CD4-positive, alpha-beta T cell treated with Interleukin-17A for 4 hours (primary cell): ENCODE measurements around the gene PRKG1.
"Not testable (repeated sequence)": the region's sequence is repeated elsewhere in the genome, so short reads cannot be mapped to it uniquely, and the experiment has no call there.

Source experiments
- DNase-seq: peaks from one replicate; pipeline ENCODE4 v3.0.0-alpha.2; 2020; ENCODE audit warnings: mixed read lengths

PRKG1 gene

DNA sequence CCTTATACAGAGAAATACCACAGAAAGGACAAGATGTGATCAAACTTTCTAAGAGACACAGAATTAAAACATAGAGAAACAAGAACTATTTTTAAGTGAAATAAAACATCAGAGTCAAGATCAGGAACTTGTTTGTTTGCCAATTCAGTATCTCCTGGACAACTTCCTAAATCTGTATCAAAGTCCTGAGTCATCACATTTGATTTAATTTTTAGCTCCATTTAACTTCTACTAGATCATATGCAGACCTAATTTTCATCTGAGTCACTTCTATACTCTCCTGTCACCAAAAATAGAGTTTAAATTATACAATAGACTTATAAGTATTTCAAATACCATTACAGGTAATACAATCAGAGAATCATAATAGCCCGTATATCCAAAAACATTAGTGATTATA is 268.1 kb downstream of the PRKG1 start:
- DNase-seq: no peak

DNA sequence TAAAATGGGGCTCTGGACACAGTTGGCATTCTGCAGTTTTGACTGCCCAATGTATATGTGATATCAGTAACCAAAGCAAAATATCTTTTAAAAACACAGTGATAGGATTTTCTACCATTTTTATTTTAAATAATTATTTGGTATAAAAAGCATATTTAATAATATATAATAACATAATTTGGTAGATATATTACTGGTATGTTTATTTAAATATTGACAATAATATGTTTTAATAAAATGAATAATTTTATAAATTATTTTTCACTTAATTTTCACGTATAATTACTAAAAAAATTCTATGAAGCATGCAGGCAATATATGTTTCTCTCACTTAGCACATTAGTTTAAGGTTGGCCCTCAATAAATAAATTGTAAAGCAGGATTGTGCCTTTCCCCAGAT is 269.1 kb downstream of the PRKG1 start:
- no peak for DNase-seq

DNA sequence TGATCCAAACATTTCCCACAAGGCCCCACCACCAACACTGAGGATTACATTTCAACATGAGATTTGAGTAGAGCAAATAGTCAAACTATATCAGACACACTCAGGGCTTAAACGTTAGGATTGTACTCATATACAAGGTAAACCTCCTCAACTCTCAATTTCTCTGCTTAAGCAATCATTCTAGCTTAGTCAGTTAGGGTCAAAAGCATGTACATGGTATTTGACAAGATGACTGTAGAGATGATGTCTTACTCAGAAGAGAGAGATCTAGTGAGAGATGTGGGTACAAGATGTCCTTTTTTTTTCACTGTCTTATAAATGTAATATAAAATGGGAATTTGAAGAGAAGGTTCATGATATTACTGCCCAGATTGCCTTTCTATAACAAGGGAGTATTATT is 270.1 kb downstream of the PRKG1 start:
- no peak for DNase-seq

DNA sequence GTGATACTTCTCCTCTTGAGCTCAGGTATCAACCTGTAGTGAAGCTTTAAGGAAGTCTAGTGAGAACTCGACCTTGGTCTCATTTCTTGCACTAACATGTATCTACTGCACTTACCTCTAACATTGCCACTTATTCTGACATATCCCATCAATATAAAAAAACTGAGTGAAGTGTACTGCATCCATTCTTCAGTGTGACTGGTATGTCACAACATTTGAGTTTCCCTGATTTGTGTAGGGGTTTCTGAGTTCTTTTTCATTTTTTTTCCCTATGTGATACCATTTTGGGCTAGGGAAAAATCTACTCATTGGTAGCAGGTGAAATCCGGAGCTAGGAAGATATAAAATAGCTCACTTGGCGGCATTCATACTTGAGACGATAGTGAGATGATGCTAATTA is 274.3 kb downstream of the PRKG1 start:
- DNase-seq: no peak

DNA sequence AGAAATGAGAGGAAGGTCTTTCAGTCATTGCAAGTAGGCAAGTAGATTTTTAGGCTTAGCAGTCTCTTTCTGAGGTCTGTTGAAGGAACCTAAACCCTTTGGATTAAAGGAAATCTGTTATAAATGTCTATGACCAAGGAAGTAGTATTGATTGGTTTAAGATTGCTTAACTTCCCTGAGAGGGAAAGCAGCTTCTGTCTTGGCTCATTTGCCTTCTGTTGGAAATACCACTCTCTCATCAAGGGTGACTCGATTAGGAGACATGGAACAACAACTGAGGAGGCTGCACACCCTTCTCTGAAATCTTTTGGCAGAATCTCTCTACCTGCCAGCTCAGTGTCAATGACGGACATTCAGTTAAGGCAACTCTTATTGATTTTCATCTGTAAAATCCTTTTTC is 282.9 kb downstream of the PRKG1 start:
- no peak for DNase-seq

DNA sequence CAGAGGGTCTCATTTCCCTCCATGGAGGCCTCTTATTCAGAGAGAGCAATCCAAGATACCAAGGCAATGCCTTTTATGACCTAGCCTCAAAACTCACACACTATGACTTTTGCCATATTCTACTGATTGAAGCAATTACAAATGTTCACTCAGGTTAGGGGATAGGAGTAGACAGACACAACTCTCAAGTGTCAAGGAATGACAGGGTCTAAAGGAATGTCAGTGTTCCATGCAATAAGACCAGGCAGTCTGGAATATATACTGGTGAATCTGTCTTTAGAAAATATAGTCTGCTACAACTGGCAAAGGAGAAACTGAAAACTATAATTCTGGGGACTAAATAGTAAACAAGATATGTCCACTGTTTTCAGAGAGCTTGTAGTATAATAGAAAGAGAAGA is 283.9 kb downstream of the PRKG1 start:
- no peak for DNase-seq

DNA sequence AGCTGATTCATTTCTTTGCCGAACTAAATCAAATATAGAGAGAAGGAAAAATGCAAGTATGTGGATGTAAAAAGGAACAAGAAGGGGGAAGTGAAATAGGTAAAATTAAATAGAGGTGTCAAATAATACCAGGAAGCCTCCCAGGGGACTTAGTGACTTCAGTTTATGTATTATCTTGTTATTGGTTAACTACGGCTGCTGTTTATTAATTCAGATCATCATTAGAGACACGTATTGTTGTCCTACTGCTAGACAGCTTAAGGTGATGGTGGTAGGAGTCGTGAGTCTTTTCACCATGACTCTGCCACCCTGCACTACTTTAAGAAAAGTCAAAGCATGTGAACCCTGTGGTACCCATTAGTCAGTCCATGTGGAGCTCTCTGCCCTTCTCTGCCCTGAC is 289.1 kb downstream of the PRKG1 start:
- DNase-seq: no peak

DNA sequence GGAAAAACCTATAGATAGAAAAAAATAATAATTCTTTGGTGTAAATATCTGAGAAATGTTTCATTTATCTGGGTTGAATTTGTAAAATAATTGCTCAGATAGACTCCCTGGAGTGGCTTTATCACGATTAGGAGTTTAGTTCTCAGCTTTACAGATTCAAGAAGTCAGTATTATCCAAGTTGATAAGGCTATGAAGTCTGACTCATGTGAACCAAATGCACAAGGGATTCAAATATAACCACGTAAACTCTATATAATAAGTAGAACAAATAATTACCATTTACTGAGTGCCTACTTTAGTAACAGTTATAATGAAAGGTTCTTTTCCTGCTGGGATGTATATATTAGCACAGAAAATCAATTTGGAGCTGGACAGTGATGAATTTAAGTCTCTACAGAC is 290.4 kb downstream of the PRKG1 start:
- DNase-seq: no peak

DNA sequence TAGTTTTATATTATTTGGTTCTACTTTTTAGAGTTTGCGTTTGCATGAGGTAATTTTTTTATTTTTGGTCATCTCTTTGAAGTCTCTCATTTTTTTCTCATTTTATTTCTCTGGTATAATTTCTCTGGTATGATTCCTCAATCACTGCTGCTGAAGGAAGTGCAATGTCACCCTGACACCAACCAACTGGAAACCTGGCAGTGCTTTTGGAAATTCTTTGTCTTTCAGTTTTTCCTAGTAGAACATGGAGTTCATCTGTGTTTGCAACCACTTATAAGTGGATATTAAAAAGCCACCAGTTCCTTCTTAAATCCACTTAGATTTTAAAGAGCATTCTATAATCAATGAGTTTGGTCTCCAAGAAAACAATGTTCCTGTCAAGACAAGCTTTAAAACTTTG is 291.8 kb downstream of the PRKG1 start:
- DNase-seq: no peak

DNA sequence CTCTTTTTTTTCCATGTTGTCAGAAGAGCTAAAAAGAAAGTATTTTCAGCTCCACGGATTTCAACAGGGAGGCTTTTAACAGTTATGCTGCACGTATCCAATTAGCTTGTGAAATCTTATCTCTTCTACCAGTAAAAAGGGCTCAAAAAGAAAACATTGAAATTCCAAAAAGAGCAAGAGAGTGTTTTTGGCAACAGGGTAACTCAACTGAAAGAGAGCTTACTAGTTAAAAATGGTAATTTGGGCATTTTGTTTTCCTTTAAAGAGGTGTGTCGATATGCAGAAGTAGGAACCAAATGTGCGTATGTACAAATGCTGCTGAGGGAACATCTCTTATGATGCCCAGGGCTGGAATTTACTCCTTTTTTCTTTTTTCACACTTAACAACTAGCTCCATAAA is 292.8 kb downstream of the PRKG1 start:
- no peak for DNase-seq

DNA sequence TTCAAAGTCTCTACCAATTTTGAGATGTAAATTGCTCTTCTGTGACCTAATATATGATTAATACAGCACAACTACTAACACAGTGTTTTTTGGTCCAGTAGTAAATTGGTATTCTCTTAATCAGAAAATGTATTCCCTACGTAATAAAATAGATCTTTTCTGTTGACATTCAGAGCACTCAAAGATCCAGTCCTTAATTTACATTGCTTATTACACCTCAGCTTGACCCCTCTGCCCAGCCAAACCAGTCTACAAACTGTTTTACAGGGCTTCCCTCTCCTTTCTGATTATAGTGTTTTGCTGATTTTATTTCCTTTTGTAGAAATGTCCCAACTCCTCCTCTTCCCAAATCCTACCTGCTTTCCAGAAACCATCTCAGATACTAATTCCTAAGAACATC is 293.4 kb downstream of the PRKG1 start:
- no peak for DNase-seq

DNA sequence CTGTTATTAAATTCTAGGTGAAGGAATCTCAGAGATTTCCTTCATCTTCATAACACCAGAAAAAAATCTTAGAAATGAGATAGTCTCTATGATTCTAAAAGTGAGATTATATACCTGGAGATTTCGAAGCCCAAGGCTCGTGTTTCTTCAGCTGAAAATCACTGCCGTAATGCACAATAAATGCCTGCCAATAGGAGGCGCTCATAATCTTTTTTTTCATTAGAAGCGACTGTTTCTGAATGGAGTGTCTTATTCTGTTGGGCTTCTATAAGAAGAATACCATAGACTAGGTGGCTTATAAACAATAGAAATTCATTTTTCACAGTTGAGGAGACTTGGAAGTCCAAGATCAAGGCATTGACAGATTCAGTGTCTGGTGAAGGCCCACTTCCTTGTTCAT is 294.7 kb downstream of the PRKG1 start:
- DNase-seq: no peak

DNA sequence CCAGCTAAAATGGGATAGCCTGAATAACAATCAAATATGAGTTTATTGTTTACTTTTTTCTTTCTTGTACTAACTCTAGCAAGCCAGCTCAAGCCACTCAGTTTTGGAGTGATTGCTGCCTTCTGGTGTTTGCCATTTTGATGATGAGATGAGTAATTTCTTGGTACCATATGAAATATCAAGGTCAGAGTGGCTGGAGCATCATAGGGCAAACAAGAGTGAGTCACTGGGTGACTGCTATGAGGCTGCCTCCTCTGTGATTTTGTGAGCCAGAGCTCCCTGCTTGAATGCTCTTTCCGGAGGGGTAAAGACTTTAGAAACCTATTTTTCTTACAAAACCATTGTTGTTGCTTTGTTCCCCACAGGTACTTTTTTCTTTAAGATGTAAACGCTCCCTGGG is 295.6 kb downstream of the PRKG1 start:
- DNase-seq: no peak

DNA sequence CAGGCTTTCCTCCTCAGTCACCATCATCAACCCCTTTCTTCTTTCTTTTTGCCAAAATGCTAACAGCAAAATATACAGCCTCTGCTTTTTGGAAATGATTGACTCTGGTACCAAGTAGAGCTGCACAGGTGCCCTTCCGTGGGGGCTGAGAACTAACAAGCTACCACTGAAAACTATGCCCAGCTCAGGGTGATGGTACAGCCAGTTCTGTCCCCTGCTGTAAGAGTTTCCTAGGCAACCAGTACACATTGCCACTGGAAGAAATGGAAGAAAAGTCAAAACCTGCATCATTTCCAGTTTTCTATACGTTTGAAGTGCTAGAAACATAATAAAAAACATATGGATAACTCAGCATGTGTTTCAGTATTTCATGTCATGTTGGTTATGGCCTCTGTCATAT is 297.5 kb downstream of the PRKG1 start:
- no peak for DNase-seq

DNA sequence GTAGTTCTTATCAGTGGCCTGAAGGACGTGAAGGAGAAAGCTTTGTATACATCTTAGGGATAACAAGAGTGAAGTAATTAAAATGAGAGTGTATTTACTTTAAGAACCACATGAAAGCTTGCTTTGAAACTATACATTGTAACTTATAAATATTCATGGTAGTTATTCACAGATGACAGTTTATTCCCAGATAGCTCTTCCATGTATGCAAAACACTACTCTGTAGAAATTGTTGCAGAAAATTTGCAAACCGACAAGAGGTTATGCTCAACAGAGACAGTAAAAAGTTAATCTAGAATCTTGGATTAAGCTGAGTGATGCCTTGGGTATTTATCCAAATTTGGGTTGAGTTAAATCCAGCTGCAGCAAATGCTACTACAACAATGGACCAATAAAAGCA is 301.5 kb downstream of the PRKG1 start:
- no peak for DNase-seq

DNA sequence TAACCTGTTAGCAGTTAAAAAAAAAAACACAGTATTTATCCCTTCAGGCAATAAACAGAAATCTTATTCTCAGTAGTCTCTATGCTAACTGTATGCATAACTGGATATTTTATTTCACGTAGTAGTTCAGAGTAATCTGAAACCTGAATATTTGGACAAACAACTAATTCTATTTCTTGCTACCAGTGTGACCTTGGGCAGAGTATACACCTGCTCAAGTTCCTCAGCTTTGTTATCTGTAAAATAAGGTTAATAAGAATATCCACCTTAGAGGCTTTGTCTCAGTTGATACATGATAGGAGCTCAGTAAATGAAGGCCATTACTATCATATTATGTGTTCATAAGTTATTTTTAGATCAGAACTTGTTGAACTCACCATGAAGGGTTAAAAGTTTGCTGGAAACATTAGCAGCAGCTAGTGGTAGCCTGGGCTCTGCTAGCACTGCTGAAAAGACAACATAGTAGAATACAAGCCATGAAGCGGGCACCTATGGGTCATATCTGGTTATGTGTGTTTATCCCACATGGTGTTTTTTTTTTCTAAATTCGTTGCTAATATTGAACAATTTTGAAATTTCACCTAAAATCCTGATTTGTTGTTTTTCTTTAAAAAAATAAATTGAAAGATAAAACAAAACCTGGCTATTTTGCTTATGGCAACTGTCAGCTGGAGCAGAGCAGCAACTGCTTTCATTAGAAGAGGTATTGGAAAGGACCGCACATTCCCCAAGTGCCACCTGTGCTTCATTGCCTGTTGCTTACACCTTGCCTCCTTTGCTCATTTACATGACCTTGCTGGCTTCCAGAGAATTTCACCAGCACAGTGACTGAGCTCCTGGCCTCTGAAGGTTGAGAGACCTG is 303.0 kb downstream of the PRKG1 start:
- no peak for DNase-seq

DNA sequence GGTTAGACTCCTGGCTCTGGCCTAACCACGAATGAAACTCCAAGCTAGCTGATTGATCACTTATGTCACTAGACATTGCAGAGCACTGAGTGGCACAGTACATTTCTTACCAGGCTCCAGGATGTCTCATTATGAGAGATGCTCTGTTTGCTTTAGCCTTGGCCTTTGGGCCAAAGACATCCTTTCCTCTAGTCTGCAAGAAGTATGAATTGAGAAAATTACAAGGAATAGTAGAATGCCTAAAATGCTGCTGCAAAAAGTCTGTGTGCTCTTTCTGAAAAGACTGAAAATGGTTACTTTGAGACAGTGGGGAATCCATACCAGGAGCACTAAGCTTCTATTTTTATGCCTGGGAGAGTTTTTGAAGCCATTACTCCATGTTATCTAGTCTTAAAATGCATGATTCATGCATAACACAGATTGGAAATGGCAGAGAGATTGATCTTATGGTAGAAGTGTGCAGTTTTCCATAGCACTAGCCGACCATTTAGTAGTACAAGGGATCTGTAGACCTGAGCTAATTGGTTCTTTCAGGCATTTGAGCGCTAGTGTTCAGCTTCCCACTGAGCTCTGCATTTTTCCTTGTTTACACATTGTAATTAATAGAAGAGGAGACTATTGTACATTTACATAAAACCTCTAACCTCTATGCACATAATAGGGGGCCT is 303.8 kb downstream of the PRKG1 start:
- DNase-seq: no peak

DNA sequence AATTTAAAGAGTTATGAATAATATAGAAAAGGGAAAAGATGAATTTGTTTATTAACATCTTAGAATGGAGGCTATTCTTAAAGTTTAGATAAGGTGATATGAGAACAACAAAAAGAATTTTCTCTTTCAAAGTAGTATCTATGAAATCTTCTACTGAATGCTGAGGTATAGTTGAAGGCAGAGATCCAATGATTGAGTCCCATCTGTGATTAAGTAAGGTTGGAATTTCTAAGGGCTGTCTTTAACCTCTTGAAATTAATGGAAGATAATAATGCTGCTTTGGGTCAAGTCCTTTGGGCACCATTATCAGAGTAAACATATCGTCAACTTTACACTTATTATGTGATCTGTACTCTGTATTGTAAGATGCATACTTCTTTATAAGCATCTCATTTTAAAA is 307.9 kb downstream of the PRKG1 start:
- DNase-seq: no peak

DNA sequence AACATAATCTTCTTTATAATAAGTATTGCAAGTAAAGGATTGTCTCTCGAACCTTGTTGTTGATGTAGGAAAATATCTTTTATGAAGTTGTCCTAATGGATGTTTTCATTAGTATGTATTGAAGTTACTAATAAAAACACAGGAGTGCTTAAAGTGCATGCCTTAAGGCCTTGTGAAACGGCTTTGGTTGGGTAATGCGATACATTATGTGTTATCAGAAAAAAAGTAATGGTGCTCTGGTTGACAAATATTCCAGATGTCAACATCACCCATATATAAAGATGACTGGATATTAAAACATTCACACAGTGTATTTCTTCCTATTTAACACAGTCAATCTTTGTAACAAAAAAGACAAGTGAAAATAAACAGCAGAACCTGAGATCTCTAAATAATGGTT is 310.7 kb downstream of the PRKG1 start:
- no peak for DNase-seq

DNA sequence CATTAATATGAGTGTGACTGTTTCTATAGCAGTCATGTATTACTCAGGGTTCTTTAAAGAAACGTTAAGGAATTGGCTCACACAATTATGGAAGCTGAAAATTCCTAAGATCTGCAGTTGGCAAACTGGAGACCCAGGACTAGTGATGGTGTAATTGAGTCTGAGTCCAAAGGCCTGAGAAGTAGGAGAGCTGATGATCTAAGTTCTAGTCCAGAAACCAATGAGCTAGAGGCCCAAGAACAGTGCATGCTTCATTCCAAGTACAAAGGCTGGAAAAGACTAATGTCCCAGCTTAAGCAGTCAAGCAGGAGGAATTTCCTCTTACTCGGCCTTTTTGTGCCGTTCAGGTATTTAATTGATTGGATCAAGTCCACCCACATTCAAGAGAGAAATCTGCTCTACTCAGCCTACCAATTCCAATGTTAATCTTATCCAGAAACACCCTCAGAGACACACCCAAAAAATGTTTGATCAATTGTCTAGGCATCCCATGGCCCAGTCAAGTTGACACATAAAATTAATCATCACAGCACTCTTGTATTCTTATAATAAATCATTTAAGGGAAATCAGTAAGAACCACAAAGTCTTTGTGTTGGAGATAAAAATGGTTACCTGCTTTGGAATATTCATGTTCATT is 312.1 kb downstream of the PRKG1 start:
- no peak for DNase-seq

DNA sequence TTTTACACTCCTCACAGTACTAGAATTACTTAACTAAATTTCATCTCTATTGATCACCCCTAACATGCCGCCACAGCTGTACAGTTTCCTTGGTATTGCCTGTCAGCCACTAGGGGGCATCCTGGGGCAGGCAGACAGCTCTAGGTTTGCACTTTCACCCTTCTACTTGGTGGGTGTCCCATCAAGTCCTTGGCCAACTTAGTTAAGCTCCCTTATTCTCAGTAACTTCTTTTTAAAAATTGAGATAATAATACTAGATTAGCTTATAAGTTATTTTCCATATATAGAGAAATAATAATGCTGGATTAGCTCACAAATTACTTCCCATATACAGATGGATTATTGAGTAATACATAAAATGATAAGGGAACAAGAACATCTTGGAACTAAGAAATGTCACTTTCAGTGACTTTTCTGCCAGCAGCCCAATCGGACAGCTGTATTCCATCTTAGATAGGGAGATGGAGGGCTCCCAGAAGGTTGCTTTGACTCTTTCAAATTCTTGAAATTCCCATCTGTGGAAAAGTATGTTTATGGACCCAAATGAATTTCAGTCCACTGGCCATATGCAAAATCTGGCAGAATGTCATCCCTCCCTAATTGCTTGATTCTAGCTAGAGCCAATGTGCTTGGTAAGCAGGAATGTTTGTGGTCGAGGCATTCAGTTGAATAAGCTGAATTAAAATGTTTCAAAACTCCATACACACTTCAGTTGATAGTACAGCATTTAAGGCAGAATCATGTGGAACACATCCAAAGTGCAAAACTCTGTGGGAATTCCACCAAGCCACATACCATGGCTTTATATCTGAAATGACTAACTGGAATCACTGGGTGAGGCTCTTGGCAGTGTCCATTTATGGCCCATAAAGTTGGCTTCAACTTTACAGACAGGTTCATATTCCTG is 315.4 kb downstream of the PRKG1 start:
- DNase-seq: peak; percentile 20

DNA sequence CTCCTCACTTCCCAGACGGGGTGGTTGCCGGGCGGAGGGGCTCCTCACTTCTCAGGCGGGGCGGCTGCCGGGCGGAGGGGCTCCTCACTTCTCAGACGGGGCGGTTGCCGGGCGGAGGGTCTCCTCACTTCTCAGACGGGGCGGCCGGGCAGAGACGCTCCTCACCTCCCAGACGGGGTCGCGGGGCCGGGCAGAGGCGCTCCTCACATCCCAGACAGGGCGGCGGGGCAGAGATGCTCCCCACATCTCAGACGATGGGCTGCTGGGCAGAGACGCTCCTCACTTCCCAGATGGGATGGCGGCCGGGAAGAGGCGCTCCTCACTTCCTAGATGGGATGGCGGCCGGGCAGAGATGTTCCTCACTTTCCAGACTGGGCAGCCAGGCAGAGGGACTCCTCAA is 318.7 kb downstream of the PRKG1 start:
- DNase-seq: not testable (repeated sequence)

DNA sequence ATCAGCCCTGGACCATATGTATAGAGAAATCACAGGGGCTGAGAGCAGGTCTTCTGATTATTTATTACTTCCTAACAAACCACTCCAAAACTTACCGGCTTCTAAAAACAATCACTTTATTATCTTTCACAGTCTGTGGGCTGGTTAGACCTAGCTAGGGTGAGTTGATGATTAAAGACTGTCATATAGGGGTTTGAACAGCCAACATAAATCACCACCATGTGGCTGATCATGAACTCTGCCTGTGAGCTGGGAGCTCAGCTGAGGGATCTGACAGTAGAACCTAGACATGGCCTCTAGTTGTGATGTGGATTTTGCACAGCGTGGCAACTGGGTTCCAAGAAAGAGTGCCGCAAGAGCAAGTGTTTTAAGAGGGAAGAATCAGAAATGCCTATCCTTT is 319.8 kb downstream of the PRKG1 start:
- no peak for DNase-seq
